Caki2 (cell line): Measurements from ENCODE around the gene ATP2B2. TPM values are rescaled to one million over a fixed set of nuclear protein-coding genes. Genes with fewer than 3 reads are reported as not detected.
"Not testable (repeated sequence)": the region's sequence is repeated elsewhere in the genome, so short reads cannot be mapped to it uniquely, and the experiment has no call there.

Experiments used
- DNase-seq: peaks from one replicate; pipeline ENCODE4 v3.0.0-alpha.2; 2015; ENCODE audit warnings: low read depth
- in situ Hi-C: cut with HindIII; loops from 2 replicates; pipeline ENCODE4 v1.10.0; 2016; ENCODE audit warnings: low sequenced_read_pairs, low pct_unique_long_range_greater_than_20kb, mixed read lengths
- total RNA-seq: library from RNA; depleted of rRNA; stranded (reverse); fragments of >200 nt; shearing (Covaris generic); gene quantifications from 2 replicates; pipeline ENCODE4 v1.2.3, GENCODE V29; 2014; ENCODE audit warnings: low replicate concordance

ATP2B2 gene
- total RNA-seq, 1 experiment from 2014 or later, result not detected

DNA sequence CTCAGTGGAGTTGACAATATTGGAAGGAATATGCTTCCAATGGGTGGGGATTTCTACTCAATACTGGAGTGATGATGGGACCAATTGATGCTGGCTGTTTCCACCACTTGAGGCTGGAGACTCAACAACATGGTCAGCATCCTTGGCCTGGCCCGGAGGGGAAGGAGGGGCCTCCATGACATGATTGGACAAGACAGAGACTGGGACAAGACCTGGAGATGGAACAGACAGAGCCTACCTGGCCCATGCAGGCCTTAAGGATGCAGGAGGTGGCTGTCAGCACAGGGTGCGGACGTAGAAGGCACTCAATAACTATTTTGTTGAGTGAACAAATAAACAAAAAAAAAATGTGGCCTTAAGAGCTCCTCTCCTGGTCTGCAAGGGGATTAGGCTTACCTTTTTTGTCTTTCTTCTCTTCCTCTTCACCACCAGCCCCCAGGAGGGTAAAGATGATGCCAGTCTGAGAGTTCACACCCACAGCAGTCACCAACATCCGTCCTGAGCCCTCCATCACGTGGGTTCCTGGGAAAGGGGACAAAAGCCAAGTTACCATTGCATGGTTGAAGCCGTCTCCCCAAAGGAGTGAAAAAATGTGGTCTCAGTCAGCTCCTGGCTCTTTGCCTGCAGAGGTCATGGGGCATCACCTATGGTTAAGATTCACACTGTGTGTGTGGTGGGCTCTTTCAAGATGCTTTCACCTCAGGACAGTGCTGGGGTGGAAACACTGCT is 117.3 kb downstream of the ATP2B2 start:
- no peak for DNase-seq
- in situ Hi-C loops, result no loop called here

DNA sequence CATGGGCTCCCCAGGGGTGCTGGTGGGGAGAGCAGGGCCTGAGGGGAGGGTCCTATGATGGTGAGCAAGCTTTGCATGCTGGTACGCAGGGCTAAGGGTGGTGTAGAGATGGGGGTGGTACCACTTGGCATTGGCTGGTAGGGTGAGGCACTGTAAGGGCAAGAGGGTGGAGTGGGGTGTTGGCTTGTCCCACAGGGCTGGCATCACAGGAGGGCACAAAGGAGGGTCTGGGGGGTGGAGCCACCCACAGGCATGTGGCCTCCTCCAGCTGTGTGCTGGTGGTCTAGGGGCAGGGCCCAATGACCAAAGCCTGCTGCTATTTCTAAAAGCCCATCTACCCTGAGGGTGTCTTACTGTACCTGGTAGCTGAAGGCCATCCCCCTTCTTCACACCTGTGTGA is 119.3 kb downstream of the ATP2B2 start:
- DNase-seq, result no peak
- in situ Hi-C loops, result no loop called here

DNA sequence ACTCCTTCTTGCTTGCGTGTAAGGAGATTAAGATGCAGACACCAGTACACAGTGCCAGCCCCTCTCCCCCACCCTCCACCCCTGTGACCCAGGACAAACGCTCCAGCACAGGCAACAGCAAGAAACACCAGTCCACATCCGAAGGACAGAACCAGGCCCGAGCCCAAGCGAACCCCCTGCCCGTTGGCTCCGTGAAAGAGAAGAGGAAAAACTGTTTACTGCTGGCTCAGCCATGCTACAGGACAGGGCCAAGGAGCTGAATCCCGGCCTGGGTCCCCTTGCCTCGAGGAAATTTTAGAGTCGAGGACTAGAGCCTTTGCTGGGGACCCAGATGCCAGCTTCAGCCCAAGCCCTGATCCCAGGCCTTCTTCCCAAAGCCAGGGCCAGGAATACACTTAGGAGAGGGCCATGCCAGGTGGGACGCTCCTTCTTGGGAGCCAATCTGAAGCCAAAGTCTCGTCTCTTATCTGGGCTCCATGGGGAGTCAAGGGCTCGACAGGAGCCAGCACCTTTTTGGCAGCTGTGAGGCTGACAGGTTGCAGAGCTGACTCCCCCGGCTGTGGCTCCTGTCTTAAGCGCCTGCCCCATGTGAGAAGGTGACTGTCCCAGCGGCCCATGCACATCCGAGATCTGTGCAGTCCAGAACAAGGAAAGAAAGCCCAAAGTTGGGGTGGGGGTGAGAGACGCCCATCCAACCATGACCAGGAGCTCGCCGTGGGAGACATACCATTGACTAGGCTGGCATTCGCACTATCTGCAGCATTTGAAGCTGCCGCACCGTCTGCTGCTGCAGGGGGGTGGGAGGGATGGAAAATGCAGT is 120.6 kb downstream of the ATP2B2 start:
- in situ Hi-C loops, result no loop called here
- DNase-seq, result no peak

DNA sequence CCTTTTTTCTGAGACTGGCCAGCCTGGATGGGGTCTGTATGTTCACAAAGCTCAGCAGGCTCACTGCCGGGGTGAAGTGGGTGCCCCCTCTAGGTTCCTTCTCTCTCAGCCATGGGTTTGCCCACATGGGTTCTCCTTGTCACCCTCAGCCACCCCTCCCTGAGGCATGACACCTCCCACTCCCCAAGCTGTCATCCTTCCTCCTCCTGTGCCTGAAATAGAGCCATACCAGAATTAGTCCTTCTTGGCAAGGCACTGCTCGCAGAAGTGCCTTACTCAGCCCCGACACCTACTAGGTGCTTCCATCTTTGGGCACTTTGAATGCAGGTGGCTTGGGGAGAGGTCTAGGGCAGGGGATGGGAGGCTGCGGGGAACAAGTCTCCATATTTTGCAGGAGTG is 121.5 kb downstream of the ATP2B2 start:
- in situ Hi-C loops, result no loop called here

DNA sequence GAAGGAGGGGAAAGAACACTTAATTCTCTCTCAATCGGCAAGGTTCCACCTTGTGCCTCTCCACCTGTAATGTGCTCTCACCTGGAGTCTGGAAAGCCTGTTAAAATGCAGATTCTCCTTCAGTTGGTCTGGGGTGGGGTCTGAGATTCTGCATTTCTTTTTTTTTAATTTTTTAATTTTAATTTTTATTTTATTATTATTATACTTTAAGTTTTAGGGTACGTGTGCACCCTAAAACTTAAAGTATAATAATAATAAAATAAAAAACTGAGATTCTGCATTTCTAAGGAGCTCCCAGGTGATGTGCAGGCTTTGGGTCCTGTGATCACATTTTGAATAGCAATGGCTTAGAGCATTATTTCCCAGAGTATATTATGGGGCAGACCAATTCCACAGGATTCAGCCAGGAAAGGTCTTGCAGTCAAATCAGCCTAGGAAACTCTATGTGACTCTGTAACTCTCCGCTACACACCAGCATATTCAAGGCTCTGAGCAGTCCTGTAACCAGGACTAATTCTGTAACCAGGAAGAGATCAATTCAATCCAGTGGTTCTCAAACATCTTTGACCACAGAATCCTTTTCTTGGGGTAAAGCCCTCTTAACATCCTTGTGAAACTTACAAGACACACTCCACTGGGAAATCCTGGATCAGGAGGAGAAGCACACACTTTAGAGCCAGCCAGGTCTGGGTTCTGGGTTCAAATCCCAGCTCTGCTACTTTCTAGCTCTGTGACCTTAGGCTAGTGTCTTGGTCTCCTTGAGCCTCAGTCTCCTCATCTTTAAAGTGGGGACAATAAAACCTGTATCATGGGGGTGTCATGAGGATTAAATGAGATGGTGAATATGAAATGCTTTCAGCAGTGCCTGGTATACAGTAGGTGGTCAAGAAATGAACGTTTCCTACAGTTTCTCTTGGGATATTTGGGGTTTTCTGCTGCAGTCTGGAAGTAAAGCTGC is 122.2 kb downstream of the ATP2B2 start:
- in situ Hi-C loops, result no loop called here
- DNase-seq, result no peak

More for the DNA sequence above, 121.5 kb downstream of the ATP2B2 start:
- DNase-seq, result no peak

DNA sequence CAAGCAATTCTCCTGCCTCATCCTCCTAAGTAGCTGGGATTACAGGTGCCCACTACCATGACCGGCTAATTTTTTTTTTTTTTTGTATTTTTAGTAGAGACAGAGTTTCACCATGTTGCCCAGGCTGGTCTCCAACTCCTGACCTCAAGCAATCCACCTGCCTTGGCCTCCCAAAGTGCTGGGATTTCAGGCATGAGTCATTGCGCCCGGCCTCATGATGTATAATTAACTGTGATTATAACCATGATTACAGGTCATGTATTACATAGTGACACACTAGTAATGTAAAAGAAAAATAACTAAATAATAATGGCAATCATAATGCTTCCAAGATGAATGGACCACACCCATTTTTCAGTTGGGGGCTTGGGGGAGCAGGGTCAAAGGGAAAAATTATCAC is 122.9 kb downstream of the ATP2B2 start:
- in situ Hi-C loops, DNase-seq: not testable (repeated sequence)

DNA sequence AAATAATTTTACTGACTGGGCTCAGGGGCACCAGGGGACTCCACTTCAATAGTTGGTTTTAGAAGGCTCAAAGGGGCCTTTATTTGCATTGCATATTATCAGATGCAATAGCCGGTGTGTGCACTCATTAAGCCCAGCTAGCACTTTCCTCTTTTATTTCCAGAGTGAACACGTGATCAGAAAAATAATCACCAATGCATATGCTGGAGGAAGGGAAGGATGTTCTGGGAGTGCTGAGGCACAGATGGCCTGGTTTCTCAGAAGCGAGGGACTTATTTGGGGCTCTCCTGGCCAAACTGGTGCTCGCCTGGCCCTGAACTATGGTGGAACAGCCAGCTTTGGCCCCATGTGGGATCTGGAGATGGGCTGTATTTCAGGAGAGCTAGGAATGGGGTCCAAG is 124.0 kb downstream of the ATP2B2 start:
- in situ Hi-C loops, result no loop called here
- no peak for DNase-seq

DNA sequence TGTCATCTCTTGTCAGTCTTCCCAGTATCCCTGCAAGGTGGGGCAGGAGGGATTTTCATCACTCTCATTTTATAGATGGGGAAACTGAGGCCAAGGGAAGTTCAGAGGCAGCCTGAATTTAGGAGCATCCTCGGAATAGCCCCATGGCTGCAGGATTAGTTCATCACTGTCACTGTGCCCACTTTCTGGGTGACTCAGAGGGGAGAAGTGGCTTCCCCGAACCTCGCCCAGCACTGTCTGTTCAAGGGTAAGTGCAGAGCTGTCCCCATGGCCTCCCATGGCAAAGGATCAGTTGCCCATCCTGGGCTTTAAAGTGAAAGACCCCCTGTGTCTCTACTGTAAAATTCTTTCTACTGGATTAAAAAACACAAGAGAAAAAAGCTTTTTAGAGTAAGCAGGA is 124.5 kb downstream of the ATP2B2 start:
- in situ Hi-C loops, result no loop called here
- DNase-seq, result no peak

DNA sequence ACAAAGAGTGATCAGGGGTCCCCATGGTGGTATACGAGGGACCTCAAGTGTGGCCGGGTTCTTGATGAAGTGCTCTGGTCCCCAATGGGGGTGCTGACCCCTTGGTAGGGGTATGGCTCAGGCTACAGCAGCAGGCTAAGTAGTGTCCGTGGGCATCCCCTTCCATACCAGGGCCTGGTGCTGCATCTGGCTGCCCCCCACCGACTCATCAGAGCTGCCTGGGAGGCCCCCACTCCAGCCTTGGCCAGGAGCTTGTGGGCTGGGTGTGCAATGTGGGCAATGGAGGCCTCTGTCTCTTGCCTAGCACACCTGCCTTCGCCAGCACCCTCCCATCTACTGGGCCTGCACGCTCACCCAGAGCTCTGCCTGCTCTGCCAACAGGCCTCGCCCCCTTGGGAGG is 125.4 kb downstream of the ATP2B2 start:
- no peak for DNase-seq
- in situ Hi-C loops, result no loop called here

DNA sequence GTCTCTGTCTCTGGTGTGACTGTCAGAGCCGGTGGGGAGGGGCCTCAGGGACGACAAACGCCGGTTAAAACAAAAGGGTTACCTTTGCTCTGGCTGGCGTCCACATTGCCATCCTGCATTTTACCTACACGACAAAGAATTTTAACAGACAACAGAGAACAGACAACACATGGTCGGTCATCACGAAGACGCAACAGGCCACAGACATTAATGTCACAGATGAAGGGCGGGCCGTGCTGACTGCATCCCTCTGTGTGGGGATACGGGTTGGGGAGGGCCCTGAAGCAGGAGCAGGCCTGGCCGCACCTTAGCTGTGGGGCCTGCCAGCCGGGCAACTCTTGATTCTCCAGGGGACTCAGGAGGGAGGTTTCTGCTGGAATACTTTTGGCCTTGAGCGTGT is 126.2 kb downstream of the ATP2B2 start:
- DNase-seq, result no peak
- in situ Hi-C loops, result no loop called here

DNA sequence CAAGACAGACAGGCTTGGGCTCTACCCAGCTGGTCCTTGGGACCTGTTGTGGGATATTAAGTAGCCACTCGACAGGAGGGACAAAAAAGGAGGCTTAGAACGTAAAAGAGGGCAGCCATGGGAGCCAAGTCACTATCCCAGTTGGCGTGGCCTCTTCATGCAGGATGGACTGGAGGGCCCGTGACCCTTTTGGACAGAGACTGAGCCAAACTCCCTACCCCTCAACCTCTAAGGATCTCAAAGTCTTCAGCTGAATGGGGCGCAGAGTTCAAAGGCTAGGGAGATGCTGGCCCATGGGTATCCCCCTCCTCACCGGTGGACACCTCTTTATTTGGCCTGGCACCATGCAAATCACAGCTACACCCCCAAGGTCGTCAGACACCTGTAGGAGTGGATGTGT is 126.6 kb downstream of the ATP2B2 start:
- in situ Hi-C loops, result no loop called here
- no peak for DNase-seq

DNA sequence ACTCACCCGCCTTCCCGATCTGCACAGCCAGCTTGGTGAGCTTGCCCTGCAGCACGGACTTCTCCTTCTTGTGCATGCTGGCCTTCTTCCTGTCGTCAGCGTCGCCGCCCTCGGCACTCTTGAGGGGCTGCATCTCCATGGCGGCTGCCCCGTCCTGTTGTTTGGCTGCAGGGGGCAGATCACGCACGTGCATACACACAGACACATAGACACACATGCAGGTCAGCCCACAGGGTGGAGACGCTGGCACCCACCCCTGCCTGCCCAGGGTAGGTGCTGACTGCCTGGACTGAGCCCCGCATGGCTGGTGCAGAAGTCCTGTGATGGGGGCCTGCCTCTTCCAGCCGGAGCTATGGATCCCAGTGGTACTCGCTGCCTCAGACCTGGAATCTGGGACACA is 127.1 kb downstream of the ATP2B2 start:
- in situ Hi-C loops, result no loop called here
- no peak for DNase-seq

DNA sequence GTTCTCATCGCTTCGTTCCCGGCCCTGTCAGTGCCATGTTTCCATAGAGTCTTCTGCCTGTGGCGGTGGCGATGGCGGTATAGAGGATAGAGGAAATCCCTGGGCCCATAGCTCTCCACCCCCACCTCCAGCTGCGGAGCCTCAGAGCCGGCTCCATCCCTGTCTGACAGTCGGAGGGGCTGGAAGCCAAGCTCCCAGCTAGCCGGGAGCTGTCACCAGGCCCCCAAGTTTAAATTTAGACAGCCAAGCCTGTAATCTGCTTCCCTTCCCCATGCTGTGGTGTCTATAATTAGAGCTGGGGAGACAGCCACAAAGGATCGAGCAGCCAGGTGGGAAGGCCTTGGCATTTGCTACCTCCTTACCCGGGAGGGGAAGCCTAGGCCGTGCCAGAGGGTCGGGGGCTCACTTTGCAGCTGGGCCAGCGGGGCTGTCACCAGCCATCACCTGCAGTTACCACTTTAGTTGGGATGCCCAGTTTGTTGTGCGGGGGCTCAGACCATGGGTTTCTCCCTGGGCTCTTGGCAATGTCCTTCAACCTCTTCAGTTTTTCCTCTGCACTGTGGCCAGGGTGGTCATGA is 128.1 kb downstream of the ATP2B2 start:
- in situ Hi-C loops, result no loop called here
- no peak for DNase-seq

DNA sequence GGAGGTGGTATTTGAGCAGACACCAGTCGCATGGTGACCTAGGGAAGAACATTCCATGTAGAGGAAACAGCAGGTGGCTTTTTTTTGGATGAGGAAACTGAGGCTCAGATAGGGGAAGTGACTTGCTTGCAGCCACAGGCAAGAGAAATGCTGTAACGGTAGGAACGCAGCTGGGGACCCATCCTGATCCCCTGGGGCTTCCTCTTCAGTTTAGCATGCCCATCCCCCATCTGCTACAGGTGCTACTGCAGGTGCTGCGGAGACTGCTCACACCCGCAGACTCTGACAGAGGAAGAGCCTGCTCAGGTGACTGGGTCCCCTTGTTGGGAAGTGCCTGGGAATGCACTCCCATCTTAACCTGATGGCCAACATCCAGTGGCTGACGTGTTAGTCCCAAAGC is 129.0 kb downstream of the ATP2B2 start:
- in situ Hi-C loops, result no loop called here
- no peak for DNase-seq

DNA sequence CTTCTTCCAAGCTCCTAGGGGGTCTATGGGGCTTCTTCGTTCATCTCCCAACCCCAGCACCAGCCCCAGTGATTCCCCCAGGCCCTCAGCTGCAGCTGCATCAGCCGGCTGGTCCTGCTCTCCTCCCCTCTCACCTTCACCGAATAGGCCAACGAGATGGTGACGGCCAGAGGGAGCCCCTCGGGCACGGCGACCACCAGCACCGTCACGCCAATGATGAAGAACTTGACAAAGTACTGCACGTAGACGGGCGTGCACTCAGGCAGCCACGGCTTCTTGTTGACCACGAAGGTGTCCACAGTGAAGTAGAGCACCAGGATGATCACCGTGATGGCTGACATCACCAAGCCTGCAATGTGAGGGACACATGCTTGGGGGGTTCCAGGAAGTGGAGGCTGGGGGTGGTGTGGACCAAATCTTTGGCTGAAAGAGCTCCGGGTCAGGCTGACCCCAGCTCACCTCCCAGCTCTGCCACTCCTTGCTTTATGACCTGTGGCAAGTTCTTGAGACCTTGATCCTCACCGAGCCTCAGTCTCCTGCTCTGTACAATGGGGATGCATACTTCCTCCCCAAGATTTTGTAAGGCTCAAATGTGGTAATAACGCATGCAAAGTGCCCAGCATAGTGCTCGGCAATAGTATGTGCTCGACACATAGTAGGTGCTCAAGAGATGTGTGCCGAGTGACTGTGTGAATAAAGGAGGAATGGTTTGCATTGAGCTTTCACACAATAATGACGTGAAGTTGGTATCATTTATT is 129.9 kb downstream of the ATP2B2 start:
- DNase-seq, result no peak
- in situ Hi-C loops, result no loop called here

DNA sequence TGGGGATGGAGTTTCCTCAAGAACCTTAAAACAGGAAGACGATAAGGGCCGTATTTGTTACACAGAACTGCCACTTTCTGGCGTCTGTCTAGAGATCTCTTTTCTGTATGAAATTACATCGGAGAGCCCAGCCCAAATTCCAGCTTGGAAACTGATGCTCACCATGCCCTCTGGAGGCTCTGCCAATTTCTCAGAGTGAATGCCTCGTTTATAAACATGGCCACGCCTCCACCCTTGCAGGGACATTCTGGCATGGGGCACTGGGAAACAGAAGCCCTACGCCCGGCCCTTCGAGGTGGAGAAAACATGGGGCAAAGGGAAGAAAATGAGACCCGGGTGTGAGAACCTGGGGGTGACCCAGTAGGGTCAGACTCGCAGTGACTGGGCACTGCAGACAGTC is 131.1 kb downstream of the ATP2B2 start:
- in situ Hi-C loops, result no loop called here
- no peak for DNase-seq

DNA sequence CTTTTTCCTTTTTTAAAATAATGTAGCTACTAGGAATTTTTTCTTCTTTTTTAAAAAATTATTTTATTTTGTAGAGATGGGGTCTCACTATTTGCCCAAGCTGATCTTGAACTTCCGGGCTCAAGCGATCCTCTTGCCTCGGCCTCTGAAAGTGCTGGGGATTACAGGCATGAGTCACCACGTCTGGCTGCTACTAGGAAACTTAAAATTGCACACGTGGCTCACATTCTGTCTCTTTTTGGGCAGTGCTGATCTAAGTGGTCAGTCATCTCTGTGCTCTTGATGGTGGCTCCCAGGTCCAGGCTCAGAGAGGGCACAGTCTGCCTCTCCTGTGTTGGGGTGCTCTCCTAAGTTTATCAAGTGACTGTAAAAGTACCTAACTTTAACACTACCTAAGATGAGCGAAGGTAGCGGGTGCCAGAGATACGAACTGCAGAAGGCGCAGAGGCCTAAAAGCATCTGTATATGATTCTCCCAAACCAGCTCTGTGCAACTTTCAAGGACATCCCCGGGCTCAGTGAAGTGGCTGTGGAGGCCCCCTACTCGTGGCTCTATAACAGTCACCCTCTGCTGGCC is 131.6 kb downstream of the ATP2B2 start:
- in situ Hi-C loops, result no loop called here
- no peak for DNase-seq
